ENCODE data around the gene EYS.

Gene EYS

DNA sequence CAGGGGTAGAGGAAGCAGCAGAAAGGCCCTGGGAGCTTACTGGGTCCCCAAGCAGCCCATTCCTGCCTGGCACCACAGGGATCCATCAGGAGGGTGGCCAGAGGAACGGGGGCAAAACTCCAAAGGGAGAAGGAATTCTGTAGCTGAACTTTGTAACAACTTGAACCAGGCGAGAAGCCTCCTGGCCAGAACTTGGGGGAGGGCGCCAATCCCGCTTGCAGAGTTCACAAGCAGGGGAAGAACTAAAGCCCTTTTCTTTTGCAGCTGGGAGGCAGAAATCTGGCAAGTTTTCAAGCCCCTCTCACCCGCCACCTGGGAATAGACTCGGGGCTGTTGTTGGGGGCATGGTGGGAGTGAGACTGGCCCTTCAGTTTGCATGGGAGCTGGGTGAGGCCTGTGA, 1882.3 kb downstream of the EYS start:
- H3K4me3 ChIP-seq (ENCODE audit: low read depth, low read length): no peak overlapping the region
- TF ChIP-seq, protein P1, sequence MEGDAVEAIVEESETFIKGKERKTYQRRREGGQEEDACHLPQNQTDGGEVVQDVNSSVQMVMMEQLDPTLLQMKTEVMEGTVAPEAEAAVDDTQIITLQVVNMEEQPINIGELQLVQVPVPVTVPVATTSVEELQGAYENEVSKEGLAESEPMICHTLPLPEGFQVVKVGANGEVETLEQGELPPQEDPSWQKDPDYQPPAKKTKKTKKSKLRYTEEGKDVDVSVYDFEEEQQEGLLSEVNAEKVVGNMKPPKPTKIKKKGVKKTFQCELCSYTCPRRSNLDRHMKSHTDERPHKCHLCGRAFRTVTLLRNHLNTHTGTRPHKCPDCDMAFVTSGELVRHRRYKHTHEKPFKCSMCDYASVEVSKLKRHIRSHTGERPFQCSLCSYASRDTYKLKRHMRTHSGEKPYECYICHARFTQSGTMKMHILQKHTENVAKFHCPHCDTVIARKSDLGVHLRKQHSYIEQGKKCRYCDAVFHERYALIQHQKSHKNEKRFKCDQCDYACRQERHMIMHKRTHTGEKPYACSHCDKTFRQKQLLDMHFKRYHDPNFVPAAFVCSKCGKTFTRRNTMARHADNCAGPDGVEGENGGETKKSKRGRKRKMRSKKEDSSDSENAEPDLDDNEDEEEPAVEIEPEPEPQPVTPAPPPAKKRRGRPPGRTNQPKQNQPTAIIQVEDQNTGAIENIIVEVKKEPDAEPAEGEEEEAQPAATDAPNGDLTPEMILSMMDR (IDR thresholded peaks at IDR 0.05; ENCODE audit: low read depth, low read length): no peak

DNA sequence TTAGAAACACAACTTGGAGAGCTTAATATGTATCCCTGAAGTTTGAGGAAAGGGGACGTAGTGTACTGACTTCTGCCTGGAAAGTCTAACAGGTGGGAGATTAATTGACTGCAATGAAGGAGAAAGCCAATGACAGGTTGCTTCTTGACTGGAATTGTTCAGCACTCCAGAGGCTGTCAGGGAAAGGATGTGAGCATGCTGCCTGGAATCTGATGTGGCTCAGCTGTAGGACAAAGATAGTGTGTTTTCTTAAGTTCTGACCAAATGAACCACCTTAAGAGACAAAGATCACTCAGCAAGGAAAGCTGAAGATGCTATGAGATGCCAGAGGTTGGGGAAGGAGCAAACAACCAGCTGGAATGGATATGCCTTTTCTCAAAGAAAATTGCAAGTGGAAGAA, 1885.6 kb downstream of the EYS start:
- TF ChIP-seq, protein P1 (IDR thresholded peaks at IDR 0.05; ENCODE audit: low read depth, low read length): no peak
- H3K4me3 ChIP-seq (ENCODE audit: low read depth, low read length): no peak overlapping the region

DNA sequence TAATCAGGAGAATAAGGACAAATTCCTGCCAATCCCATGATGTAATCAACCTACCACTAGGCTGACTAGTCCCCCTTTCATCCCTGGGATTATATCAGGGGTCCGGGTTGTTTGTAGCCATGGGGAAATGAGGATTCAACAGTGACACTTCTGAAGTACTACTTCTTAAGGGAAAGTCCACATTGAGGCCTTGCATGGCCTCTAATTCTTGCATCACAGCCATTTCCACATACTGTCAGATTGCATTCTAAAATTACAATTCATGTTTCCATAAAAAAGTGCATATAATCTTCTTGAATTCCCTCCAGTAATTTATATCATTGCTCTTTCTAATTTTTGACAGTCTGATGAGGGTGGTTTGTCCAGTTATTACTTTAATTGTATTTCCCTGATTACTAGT, 1887.2 kb downstream of the EYS start:
- TF ChIP-seq, protein P1 (IDR thresholded peaks at IDR 0.05; ENCODE audit: low read depth, low read length): no peak
- no peak overlapping the region for H3K4me3 ChIP-seq (ENCODE audit: low read depth, low read length)

DNA sequence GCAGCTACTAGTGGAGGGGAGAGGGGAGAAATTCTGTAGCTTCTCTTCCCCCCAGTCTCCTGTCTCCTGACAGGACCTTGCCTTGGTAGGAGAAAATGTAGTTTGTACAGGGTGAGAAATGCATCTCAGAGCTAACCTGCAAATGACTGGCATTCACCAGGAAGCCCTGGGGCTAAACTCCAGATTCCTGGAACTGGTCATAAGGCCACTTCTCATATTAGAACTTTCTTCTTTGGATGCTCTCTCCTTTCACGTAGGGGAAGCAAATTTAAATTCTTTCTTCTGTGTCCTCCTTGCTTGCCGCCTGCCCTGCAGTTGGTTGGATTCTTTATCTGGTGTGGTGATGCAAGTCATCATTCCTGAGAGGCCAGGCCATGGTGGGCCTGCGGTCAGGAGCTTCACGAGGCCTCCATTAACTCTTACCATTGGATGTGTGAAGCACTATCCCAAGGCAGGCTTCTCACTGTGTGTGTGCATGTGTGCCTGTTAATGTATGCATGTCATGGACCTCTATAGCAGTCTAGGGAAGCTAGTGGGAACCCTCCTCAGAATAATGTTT, 1889.5 kb downstream of the EYS start:
- H3K4me3 ChIP-seq (ENCODE audit: low read depth, low read length): no peak overlapping the region
- TF ChIP-seq, protein P1 (IDR thresholded peaks at IDR 0.05; ENCODE audit: low read depth, low read length): no peak

DNA sequence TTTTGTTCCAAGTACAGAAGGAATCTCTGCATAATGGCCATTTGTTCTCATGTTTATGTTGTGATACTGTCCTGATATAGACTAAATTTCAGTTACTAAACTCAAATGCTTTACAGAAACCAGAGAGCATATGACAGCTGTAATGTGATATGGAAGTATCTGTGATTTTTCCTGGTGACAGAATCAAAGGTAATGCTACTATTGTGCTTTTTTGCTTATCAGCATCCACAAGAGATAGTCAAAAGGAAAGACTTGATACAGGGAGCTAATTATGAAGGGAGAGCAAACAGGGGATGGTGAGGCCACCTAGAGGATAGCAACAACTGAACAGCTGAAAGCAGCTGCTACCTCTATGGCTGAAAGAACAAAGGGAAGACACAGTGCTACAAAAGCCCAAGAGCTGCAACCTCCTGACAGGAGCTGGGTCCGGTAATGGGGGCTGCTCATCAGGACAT, 1890.0 kb downstream of the EYS start:
- no peak overlapping the region for H3K4me3 ChIP-seq (ENCODE audit: low read depth, low read length)
- TF ChIP-seq, protein P1 (IDR thresholded peaks at IDR 0.05; ENCODE audit: low read depth, low read length): peak; percentile 21; the same call in 1 of the 2 replicates

DNA sequence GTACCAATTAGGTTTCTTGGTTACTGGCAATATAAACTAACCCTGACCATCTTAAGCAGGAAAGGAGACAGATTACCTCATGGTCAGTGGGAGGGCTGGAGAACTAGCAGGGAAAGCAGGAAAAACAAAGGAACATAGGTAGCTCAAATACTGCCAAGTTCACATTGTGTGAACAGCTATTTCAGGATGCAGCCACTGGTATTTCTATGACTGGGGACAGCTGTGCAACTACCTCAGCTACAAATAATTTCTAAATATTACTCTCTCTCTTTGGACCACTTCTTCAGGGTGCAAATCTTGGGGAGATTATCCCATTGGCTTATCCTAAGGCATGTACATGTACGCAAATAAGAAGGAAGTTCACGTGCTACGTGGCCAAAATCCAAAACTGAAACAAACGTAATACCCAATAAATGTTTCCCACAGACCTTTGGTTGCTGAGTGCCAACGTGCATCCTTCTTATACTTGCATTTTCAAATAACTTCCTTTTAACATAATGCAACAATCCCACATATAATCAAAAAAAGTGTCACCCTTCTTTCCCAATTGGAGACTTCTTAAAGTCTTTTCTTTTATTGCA, 1890.5 kb downstream of the EYS start:
- TF ChIP-seq, protein P1 (IDR thresholded peaks at IDR 0.05; ENCODE audit: low read depth, low read length): no peak
- H3K4me3 ChIP-seq (ENCODE audit: low read depth, low read length): no peak overlapping the region

DNA sequence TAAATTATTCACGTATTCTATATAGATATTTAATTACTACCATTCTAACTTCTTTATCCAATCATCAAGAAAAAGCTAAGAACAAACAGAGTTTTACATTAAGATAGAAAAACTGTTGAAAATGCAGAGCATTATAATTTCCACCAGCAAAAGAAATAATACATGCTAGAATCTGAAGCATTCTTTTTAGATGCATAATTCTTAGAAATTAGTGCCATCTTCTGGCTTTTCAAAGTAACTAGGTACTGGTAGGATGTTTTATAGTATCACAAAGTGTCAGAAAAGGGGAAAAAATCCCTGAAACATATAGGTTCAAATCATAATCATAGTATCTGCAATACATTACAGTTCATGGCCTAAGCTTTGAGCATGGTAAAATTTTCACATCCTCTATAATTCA, 1892.6 kb downstream of the EYS start:
- TF ChIP-seq, protein P1 (IDR thresholded peaks at IDR 0.05; ENCODE audit: low read depth, low read length): no peak
- no peak overlapping the region for H3K4me3 ChIP-seq (ENCODE audit: low read depth, low read length)
